IMR-90 (cell line): ENCODE results near the gene EIF6. TPM values are rescaled to one million over a fixed set of nuclear protein-coding genes. Genes with fewer than 3 reads are reported as not detected.

Experiments used
- CHD1 ChIP-seq: IDR thresholded peaks from 2 replicates; pipeline ENCODE4 v1.6.1; 2012; ENCODE audit warnings: low read depth, low read length, improper control_type of control experiment
- CTCF ChIP-seq: conservative IDR thresholded peaks from 2 replicates; pipeline ENCODE4 v1.5.1; 2012; ENCODE audit warnings: mild to moderate bottlenecking, low read depth, low read length, improper control_type of control experiment
- MAZ ChIP-seq: IDR thresholded peaks from 2 replicates; pipeline ENCODE4 v1.6.1; 2012; ENCODE audit warnings: low read depth, mild to moderate bottlenecking, low read length, improper control_type of control experiment, moderate library complexity, borderline replicate concordance
- RCOR1 ChIP-seq: IDR thresholded peaks from 2 replicates; pipeline ENCODE4 v1.6.1; 2012; ENCODE audit warnings: mild to moderate bottlenecking, low read length, improper control_type of control experiment; ENCODE audit not compliant: insufficient replicate concordance
- SMC3 ChIP-seq: fragments of 150-350 bp; IDR thresholded peaks from 2 replicates; pipeline ENCODE4 v1.6.1; 2016; ENCODE audit warnings: low read depth, mild to moderate bottlenecking, antibody characterized with exemption, low read length, moderate library complexity
- polyA plus RNA-seq, 3 experiments: library from polyadenylated mRNA; depleted of rRNA; stranded (reverse); fragments of >200 nt; gene quantifications; 2 replicates each; pipeline ENCODE4 v1.2.3, GENCODE V29; 2012; ENCODE audit warnings: low replicate concordance in 1 of 3
- total RNA-seq: library from RNA; depleted of rRNA; stranded (reverse); fragments of >200 nt; gene quantifications from 2 replicates; pipeline ENCODE4 v1.2.3, GENCODE V29; 2012

Gene EIF6
- total and polyA plus RNA-seq, 2 of the 4 experiments (the other 2 are of a cell fraction), result 215 to 227 TPM

GRCh38 chr20:35305682-35306556, 21.3 kb upstream of the EIF6 start (continued):
- TF ChIP-seq CTCF (no peak), MAZ (peak; percentile 58; the same call in 1 of the 2 replicates), CHD1 (no peak; the same call in 1 of the 2 replicates), SMC3 (no peak), RCOR1 (peak; percentile 95)
